GM18526 (cell line): Measurements from ENCODE around the gene MBP.

Source experiments
- POLR2A ChIP-seq: IDR thresholded peaks from 3 replicates; pipeline ENCODE4 v1.6.1; 2011; ENCODE audit not compliant: insufficient read length; ENCODE audit errors: extremely low read depth

Gene MBP

GRCh38 chr18:77055429-77056300 is 76.9 kb downstream of the MBP start:
- peak; percentile 30 for TF ChIP-seq POLR2A

GRCh38 chr18:77054606-77055428 is 77.8 kb downstream of the MBP start:
- peak; percentile 23 for TF ChIP-seq POLR2A

GRCh38 chr18:77054288-77054605 is 78.3 kb downstream of the MBP start:
- TF ChIP-seq POLR2A: peak; percentile 39

- TF ChIP-seq POLR2A: no peak
These were observed 78.8 kb downstream of the MBP start for GRCh38 chr18:77053616-77054287.

GRCh38 chr18:77052983-77053309 is 79.6 kb downstream of the MBP start:
- TF ChIP-seq POLR2A: no peak

- TF ChIP-seq POLR2A: no peak
These were observed 80.1 kb downstream of the MBP start for GRCh38 chr18:77052297-77052982.

GRCh38 chr18:77051581-77052296 is 80.8 kb downstream of the MBP start:
- TF ChIP-seq POLR2A: no peak

- TF ChIP-seq POLR2A: no peak
These were observed 82.6 kb downstream of the MBP start for GRCh38 chr18:77049938-77050337.

- TF ChIP-seq POLR2A: no peak
These were observed 84.7 kb downstream of the MBP start for GRCh38 chr18:77047803-77048419.

GRCh38 chr18:77046994-77047393 is 85.6 kb downstream of the MBP start:
- TF ChIP-seq POLR2A: no peak

- no peak for TF ChIP-seq POLR2A
These were observed 86.2 kb downstream of the MBP start for GRCh38 chr18:77046409-77046808.

- TF ChIP-seq POLR2A: no peak
These were observed 86.9 kb downstream of the MBP start for GRCh38 chr18:77045677-77046076.

GRCh38 chr18:77044866-77045664 is 87.5 kb downstream of the MBP start:
- TF ChIP-seq POLR2A: no peak
